HG02938 (cell line): ENCODE measurements around the gene SLC16A5.
"Not testable (repeated sequence)": the region's sequence is repeated elsewhere in the genome, so short reads cannot be mapped to it uniquely, and the experiment has no call there.

Experiments used
- ATAC-seq: cut with Tn5 transposase; IDR thresholded peaks from one replicate; pipeline ENCODE4 v1.9.1; 2021; ENCODE audit warnings: mild to moderate bottlenecking, moderate library complexity; ENCODE audit not compliant: unreplicated experiment

SLC16A5 gene

GRCh38 chr17:75109407-75110233 lies 21.9 kb downstream of the SLC16A5 start, which contains the start of gene ARMC7:
Gene ARMC7 (plus strand): TSS chr17:75109969. CDS start chr17:75110289, 320 bp downstream.
- ATAC-seq: peak; percentile 55

GRCh38 chr17:75110234-75110937 lies 22.6 kb downstream of the SLC16A5 start:
- no peak for ATAC-seq

GRCh38 chr17:75111777-75112335 lies 24.1 kb downstream of the SLC16A5 start:
- no peak for ATAC-seq

- ATAC-seq: no peak
These were observed 26.2 kb downstream of the SLC16A5 start for GRCh38 chr17:75113798-75114551.

- no peak for ATAC-seq
These were observed 27.0 kb downstream of the SLC16A5 start for GRCh38 chr17:75114552-75115314.

- no peak for ATAC-seq
These were observed 27.8 kb downstream of the SLC16A5 start for GRCh38 chr17:75115555-75115954.

- ATAC-seq: no peak
These were observed 29.0 kb downstream of the SLC16A5 start for GRCh38 chr17:75116737-75117136.

GRCh38 chr17:75118307-75118706 lies 30.6 kb downstream of the SLC16A5 start:
- no peak for ATAC-seq

- no peak for ATAC-seq
These were observed 36.5 kb downstream of the SLC16A5 start for GRCh38 chr17:75124041-75124818.

- no peak for ATAC-seq
These were observed 37.0 kb downstream of the SLC16A5 start for GRCh38 chr17:75124819-75125162.

- ATAC-seq: no peak
These were observed 38.2 kb downstream of the SLC16A5 start for GRCh38 chr17:75125984-75126383.

GRCh38 chr17:75126954-75127353 lies 39.2 kb downstream of the SLC16A5 start:
- ATAC-seq: no peak

- not testable (repeated sequence) for ATAC-seq
These were observed 40.2 kb downstream of the SLC16A5 start for GRCh38 chr17:75127936-75128335.

GRCh38 chr17:75128694-75129505 lies 41.1 kb downstream of the SLC16A5 start:
- no peak for ATAC-seq

- no peak for ATAC-seq
These were observed 41.8 kb downstream of the SLC16A5 start for GRCh38 chr17:75129576-75129975.

- no peak for ATAC-seq
These were observed 42.4 kb downstream of the SLC16A5 start for GRCh38 chr17:75130059-75130631.

- peak; percentile 17 for ATAC-seq
These were observed 43.0 kb downstream of the SLC16A5 start for GRCh38 chr17:75130632-75131277.
